Measurements from ENCODE around the gene EIF4E3. TPM values are rescaled to one million over a fixed set of nuclear protein-coding genes. Genes with fewer than 3 reads are reported as not detected.

Gene EIF4E3
- polyA plus RNA-seq, 1 of the 3 experiments (the other 2 are of a cell fraction), result 0.67 TPM

GRCh38 chr3:71709908-71710511, 15.2 kb downstream of the EIF4E3 start:
- Histone ChIP-seq H3K9me2 (no peaks in the 10 kb centered on the region), H3F3A (replicated peaks; ENCODE audit: insufficient read depth) (no peaks in the 10 kb centered on the region), H3K79me2 (ENCODE audit: insufficient read depth) (no peaks in the 10 kb centered on the region), H3K36me3 (replicated peaks in 1 of 2; ENCODE audit: control insufficient read depth in 1 of 2, insufficient read depth in 2 of 2, low read length in 1 of 2) (no peaks in the 10 kb centered on the region), H3K9me3 (no peaks in the 10 kb centered on the region), H2AFZ (ENCODE audit: low read depth) (no peak overlapping the region), H3K27ac (ENCODE audit: low read depth in 2 of 2, low read length in 1 of 2) (no peak overlapping the region), H4K20me1 (ENCODE audit: insufficient read depth) (no peaks in the 10 kb centered on the region), H3K4me2 (no peak overlapping the region), H3K9ac (no peak overlapping the region), H3K4me3 (ENCODE audit: low read depth in 2 of 2, low read length in 1 of 2) (no peak overlapping the region), H3K27me3 (ENCODE audit: insufficient read depth) (no peaks in the 10 kb centered on the region), H3K4me1 (ENCODE audit: control insufficient read depth in 1 of 2, insufficient read depth in 2 of 2, low read depth in 1 of 2, low read length in 1 of 2) (no peaks in the 10 kb centered on the region; a peak in 1 of 4 replicates)
- peak; percentile 85 for TF ChIP-seq REST (IDR thresholded peaks at IDR 0.05; ENCODE audit: low read depth, low read length)
- TF ChIP-seq ELF1 (IDR thresholded peaks at IDR 0.05), result no peak
- DNase-seq, result no peak
- ChIA-PET POLR2A (no interaction called here), CTCF (interaction anchor here (1.5 to 1.9 kb wide), 3 partner anchors 12 to 1111 kb away, joined by 5 to 14 read pairs (median 12); no protein-coding TSS in a partner anchor)
- WGBS (ENCODE audit: low lambda C conversion rate), result 76% methylated on average over 9 of the region's 9 CpGs

DNA sequence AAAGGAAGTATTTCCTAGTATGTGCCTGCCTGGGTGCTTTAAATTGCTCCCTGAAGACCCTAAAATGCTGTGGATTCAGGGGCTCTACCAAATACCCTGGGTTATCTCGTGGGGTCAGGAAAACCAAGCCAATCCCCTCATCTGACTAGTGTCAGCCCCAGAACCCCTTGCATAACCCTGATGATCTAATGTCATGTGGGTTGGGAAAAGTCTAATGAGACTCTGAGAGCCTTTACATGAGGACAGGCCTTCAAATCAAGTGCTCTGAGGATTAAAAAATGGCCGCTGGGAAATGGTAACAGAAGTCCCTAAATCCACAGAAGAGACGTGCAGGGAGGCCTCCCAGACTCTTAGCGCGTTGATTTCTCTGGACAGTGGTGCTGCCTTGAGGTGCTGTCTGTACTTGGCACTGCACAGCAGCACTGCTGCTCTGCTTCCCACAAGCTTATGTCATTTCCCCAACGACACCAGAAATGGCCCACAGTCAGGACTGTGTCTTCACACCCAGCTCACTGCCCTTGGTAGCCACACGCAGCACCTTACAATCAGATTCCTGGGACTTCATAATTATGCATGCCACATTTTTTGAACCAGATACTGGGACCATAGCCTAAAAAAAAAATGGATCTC, 16.6 kb downstream of the EIF4E3 start:
- no peak for DNase-seq

More for the DNA sequence above, 16.6 kb downstream of the EIF4E3 start:
- H3F3A ChIP-seq (replicated peaks; ENCODE audit: insufficient read depth), result no peaks in the 10 kb centered on the region
- no peaks in the 10 kb centered on the region for H3K36me3 ChIP-seq (replicated peaks in 1 of 2; ENCODE audit: control insufficient read depth in 1 of 2, insufficient read depth in 2 of 2, low read length in 1 of 2)
- POLR2A ChIA-PET, result no interaction called here
- 57% methylated on average over 5 of the region's 7 CpGs for WGBS (ENCODE audit: low lambda C conversion rate)
- no peak overlapping the region for H3K9ac ChIP-seq
- no peak overlapping the region for H3K27ac ChIP-seq (ENCODE audit: low read depth in 2 of 2, low read length in 1 of 2)
- no peak overlapping the region for H3K4me2 ChIP-seq
- no peaks in the 10 kb centered on the region for H3K79me2 ChIP-seq (ENCODE audit: insufficient read depth)
- H3K4me1 ChIP-seq (ENCODE audit: control insufficient read depth in 1 of 2, insufficient read depth in 2 of 2, low read depth in 1 of 2, low read length in 1 of 2), result no peaks in the 10 kb centered on the region; a peak in 1 of 4 replicates
- CTCF ChIA-PET, result no interaction called here
- no peaks in the 10 kb centered on the region for H4K20me1 ChIP-seq (ENCODE audit: insufficient read depth)
- H2AFZ ChIP-seq (ENCODE audit: low read depth), result no peak overlapping the region
- H3K9me2 ChIP-seq, result no peaks in the 10 kb centered on the region
- H3K9me3 ChIP-seq, result no peaks in the 10 kb centered on the region
- no peaks in the 10 kb centered on the region for H3K27me3 ChIP-seq (ENCODE audit: insufficient read depth)
- TF ChIP-seq SMC3 (IDR thresholded peaks at IDR 0.05; ENCODE audit: low read depth, low read length) (no peak), RAD21 (IDR thresholded peaks at IDR 0.05; ENCODE audit: low read length) (no peak), GABPA (IDR thresholded peaks at IDR 0.05; ENCODE audit: low read depth) (no peak), POLR2AphosphoS5 (IDR thresholded peaks at IDR 0.05; ENCODE audit: low read depth, low read length) (no peak), MEF2A (IDR thresholded peaks at IDR 0.05; ENCODE audit: borderline replicate concordance, low read depth) (no peak), GATA2 (CRISPR knock-in tag; IDR thresholded peaks at IDR 0.05) (no peak), RXRA (IDR thresholded peaks at IDR 0.05; ENCODE audit: borderline replicate concordance, low read depth) (no peak), FOXM1 (IDR thresholded peaks at IDR 0.05; ENCODE audit: low read depth) (no peak), NFIC (IDR thresholded peaks at IDR 0.05; ENCODE audit: borderline replicate concordance) (no peak)
- TF ChIP-seq, protein P1, sequence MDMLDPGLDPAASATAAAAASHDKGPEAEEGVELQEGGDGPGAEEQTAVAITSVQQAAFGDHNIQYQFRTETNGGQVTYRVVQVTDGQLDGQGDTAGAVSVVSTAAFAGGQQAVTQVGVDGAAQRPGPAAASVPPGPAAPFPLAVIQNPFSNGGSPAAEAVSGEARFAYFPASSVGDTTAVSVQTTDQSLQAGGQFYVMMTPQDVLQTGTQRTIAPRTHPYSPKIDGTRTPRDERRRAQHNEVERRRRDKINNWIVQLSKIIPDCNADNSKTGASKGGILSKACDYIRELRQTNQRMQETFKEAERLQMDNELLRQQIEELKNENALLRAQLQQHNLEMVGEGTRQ (IDR thresholded peaks at IDR 0.05; ENCODE audit: borderline replicate concordance, low read depth, low read length), result no peak
- TF ChIP-seq, protein P2, sequence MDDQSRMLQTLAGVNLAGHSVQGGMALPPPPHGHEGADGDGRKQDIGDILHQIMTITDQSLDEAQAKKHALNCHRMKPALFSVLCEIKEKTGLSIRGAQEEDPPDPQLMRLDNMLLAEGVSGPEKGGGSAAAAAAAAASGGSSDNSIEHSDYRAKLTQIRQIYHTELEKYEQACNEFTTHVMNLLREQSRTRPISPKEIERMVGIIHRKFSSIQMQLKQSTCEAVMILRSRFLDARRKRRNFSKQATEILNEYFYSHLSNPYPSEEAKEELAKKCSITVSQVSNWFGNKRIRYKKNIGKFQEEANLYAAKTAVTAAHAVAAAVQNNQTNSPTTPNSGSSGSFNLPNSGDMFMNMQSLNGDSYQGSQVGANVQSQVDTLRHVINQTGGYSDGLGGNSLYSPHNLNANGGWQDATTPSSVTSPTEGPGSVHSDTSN (IDR thresholded peaks at IDR 0.05), result no peak
- H3K4me3 ChIP-seq (ENCODE audit: low read depth in 2 of 2, low read length in 1 of 2), result no peak overlapping the region

All from SK-N-SH (cell line).